Choroid plexus epithelial cell (primary cell): ENCODE measurements around the gene CLK3.

ENCODE experiments used
- DNase-seq: peaks from one replicate; pipeline ENCODE4 v3.0.0-alpha.2; 2010; ENCODE audit warnings: low read depth
- H3K4me3 ChIP-seq: 2 replicates; pipeline ENCODE4 v1.5.1; 2011; ENCODE audit warnings: low read depth, mild to moderate bottlenecking, control low read depth, low read length, moderate library complexity
- TF ChIP-seq, protein P1 (sequence below): conservative IDR thresholded peaks from 2 replicates; pipeline ENCODE4 v1.5.1; 2011; ENCODE audit warnings: low read depth, mild to moderate bottlenecking, control low read depth, inconsistent platforms, low read length, moderate library complexity

CLK3 gene

DNA sequence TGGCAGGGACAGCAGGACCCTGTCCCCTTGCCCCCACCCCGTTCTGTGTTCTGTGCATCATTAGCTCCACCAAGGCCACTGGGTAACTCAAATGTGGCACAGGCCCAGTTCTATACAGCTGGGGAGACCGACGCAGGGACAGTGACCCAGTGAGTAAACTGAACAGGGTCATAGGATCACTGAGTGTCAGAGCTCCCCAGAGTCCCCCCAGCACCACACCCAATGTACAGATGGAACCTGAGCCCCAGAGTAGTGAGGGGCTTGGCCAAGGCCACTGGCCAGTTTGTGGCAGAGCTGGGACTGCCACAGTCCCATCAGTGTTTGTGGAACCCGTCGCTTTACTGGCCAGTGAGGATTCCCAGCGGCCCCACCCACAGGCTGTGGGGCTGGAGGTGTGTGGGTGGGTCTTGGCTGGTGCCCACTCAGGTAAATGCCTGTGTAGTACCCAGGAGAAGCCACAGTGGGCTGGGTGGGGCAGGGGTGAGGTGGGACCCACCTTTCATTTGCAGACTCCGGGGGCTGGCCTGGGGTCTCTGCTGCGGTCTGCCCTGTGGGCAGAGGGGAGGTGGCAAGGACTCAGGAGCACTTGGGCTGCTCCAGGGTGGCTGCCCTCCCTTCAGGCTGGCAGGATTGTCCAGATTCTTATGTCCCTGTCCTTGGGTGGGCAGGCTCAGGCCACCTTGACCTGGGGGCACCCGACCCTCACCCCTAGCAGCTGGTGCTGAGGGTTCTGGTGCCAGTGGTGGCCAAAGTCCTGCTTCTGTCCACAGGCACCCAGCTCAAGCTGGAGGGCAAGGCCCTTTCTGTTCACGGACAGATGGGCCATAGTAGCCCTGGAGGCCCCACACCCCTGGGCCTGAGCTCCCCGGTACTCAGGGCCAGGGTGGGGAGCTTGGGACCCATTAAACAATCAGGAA is 11.6 kb upstream of the CLK3 start:
- no peak overlapping the region for H3K4me3 ChIP-seq
- TF ChIP-seq, protein P1, sequence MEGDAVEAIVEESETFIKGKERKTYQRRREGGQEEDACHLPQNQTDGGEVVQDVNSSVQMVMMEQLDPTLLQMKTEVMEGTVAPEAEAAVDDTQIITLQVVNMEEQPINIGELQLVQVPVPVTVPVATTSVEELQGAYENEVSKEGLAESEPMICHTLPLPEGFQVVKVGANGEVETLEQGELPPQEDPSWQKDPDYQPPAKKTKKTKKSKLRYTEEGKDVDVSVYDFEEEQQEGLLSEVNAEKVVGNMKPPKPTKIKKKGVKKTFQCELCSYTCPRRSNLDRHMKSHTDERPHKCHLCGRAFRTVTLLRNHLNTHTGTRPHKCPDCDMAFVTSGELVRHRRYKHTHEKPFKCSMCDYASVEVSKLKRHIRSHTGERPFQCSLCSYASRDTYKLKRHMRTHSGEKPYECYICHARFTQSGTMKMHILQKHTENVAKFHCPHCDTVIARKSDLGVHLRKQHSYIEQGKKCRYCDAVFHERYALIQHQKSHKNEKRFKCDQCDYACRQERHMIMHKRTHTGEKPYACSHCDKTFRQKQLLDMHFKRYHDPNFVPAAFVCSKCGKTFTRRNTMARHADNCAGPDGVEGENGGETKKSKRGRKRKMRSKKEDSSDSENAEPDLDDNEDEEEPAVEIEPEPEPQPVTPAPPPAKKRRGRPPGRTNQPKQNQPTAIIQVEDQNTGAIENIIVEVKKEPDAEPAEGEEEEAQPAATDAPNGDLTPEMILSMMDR = no peak
- no peak for DNase-seq

DNA sequence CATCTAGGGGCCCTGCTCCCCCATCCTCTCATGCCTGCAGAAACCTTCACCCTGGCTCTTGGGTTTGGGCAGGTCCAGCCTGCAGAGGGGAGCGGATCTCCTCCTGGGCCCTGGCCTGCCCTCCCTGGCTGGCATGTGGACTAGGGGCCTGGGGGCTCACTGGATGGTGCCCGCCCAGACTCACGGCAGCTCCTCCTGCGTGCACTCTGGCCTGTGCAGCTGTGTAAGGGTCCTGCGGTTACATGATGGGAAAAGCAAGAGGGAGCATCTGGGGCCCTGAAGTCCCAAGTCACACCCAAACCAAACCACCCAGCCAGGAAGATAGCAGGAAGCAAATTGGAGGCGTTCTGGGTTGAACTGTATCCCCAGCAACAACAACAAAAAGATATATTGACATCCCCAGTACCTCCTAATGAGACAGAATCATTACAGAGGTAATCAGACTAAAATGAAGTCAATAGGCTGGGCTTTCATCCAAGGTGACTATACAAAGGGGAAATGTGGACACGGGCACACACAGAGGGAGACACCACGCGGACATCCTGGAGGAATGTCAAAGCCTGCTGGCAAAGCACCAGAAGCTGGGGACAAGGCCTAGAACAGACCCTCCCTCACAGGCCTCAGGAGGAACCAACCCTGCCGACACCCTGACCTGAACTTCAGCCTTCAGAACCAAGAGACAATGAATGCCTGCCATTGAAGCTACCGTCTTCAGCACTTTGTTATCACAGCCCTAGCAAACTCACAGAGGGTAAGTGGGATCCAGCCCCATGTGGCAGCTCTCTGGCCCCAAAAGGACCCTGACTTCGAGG is 10.4 kb upstream of the CLK3 start:
- H3K4me3 ChIP-seq = no peak overlapping the region
- TF ChIP-seq, protein P1 = no peak
- no peak for DNase-seq

DNA sequence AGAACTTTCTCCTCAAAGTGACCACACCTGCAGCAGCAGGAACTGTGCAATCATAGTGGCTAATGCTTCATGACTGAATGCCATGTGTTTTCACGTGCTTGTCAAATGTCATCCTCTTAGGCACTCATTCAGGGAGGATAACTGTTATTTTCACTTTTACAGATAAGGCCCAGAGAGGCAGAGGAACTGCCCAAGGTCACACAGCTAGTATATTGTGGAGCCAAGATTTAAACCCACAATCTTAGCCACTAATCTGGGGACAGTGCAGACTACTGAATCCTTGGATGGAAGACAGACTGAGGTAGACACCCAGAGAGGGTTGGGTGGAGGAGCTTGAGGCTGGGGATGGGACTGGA is 9.9 kb upstream of the CLK3 start:
- TF ChIP-seq, protein P1 = no peak
- no peak overlapping the region for H3K4me3 ChIP-seq
- no peak for DNase-seq

DNA sequence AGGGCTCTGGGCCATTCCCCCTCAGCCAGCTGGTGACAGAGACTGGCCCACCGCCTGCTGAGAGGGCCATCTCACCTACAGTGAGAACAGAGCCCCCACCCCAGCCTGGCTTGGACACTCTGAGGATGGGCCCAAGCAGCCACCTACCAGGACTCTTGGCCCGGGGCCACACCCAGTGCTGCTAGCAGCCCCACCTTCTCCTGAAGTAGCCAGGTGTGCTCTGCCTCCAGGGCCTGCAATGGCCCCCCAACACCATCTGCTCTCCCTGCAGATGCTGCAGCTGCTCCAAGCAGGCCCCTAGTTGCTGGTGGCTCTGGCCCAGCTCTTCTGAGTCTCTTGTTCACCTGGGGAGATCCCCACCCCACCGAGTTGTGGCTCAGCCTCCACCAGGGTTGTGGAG is 6.8 kb upstream of the CLK3 start:
- no peak for DNase-seq
- H3K4me3 ChIP-seq = no peak overlapping the region
- TF ChIP-seq, protein P1 = no peak

DNA sequence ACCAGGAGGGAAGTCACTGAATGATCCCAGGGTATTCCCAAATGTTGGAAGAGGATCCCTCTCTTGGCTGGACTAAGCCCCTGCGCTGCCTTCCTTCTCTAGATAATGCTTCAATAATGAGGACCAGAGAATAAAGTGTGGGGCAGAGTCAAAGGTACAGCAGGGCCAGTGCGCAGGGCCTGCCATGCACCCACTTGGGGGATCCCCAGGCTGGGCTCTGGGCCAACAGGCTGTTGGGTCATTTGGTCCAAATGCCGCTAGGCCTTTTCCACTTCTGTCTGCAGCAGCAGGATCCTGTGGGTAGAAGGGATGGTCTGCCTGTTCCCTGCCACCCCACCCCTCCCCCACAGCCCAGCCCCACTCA is 5.7 kb upstream of the CLK3 start:
- no peak for DNase-seq
- no peak overlapping the region for H3K4me3 ChIP-seq
- TF ChIP-seq, protein P1 = no peak

DNA sequence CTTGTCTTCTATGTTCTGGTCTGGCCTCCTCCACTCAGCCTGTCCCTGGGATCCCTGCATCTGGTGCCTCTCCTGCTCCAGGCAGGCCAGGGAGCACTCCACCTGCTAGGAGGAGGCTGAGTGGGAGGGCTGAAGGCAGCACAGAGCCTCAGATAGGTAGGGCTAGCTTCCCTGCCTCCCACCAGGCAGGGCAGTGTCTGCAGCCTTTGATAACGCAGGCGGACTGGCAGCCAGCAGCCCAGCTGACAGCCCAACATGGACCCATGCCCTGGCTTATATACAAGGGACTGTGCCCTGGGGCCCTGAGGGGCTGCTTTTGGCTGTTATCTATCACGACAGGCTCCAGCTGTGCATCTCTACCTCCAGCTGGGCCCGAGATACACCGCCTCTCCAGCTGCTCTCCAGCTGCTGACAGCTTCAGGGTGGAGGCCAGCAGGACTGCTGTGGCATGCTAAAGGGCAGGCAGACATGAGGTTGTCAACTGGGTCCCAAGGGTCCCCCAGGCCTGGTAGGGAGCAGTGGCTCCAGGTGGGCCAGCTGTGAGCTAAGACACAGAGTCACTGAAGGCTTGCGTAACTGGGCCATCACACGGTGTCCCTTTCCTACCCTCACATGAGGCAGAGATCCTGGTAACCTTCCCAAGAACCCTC is 5.2 kb upstream of the CLK3 start:
- TF ChIP-seq, protein P1 = no peak
- peak; percentile 35 for DNase-seq
- no peak overlapping the region for H3K4me3 ChIP-seq
